Spinal cord (tissue), 10 donors: ENCODE results near the gene DENND2A. TPM values are rescaled to one million over a fixed set of nuclear protein-coding genes. Genes with fewer than 3 reads are reported as not detected.
"Not testable (repeated sequence)": the region's sequence is repeated elsewhere in the genome, so short reads cannot be mapped to it uniquely, and the experiment has no call there.

Experiments used
- DNase-seq, 6 donors: peaks; one replicate each; pipeline versions ENCODE4 v3.0.0 to v3.0.0-alpha.2; 2013 to 2015; ENCODE audit warnings: low spot score in 6 of 6, low read depth in 4 of 6
- H3K27ac ChIP-seq: one replicate; pipeline ENCODE4 v1.5.1; 2013; ENCODE audit warnings: low read depth, low read length, control low read depth
- H3K27me3 ChIP-seq: one replicate; pipeline ENCODE4 v1.6.1; 2013; ENCODE audit warnings: low read length; ENCODE audit not compliant: control insufficient read depth, insufficient read depth
- H3K36me3 ChIP-seq: one replicate; pipeline ENCODE4 v1.6.1; 2013; ENCODE audit warnings: low read length; ENCODE audit not compliant: control insufficient read depth, insufficient read depth
- H3K4me1 ChIP-seq: one replicate; pipeline ENCODE4 v1.6.1; 2013; ENCODE audit warnings: low read length; ENCODE audit not compliant: control insufficient read depth, insufficient read depth
- H3K4me3 ChIP-seq: one replicate; pipeline ENCODE4 v1.5.1; 2013; ENCODE audit warnings: low read depth, low read length, control low read depth
- H3K9me3 ChIP-seq: one replicate; pipeline ENCODE4 v1.6.1; 2013; ENCODE audit warnings: low read length; ENCODE audit not compliant: control insufficient read depth, insufficient read depth
- WGBS: methylation state at CpG from one replicate; pipeline ENCODE4 v1.1.5; 2013; ENCODE audit warnings: missing lambda C conversion rate; ENCODE audit not compliant: insufficient coverage; 5-methylcytosine and 5-hydroxymethylcytosine counted together
- polyA plus RNA-seq, 2 donors: library from polyadenylated mRNA; unstranded; fragments of 120-200 nt; gene quantifications; one replicate each; pipeline ENCODE4 v1.2.1, GENCODE V29; 2013; ENCODE audit not compliant: insufficient read length in 2 of 2
- total RNA-seq, 2 donors: library from RNA; depleted of rRNA in 1 of 2; stranded (reverse); fragments of 120-200 nt in 1 of 2; fragments of >200 nt in 1 of 2; gene quantifications; one replicate each; pipeline versions ENCODE4 v1.2.3 to v1.2.4, GENCODE V29; 2013 to 2014
- donor health status: healthy.

The DENND2A gene
- total and polyA plus RNA-seq, 4 donors: 23.7 to 51.9 (median 39.0) TPM

DNA sequence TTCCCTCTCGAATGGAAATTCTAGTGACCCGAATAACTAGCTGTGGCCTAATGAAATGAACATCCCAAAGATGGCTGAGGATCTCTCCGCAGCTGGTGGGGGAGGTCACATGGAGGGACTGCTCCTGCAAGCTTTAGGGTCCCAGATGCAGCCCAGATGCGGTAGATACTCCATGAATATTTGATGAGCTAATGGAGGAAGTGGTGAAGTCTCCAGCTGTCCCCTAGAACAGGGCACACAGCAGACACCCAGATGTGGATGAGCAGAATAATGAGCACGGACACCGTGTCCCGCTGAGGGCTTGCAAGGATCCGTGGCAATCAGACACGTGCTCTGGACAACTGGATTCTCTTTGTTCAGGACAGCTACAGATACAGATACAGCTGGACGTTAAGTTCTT, 59.2 kb downstream of the DENND2A start:
- Histone ChIP-seq H3K4me1 (peaks cover 5% of the 10 kb centered on the region), H3K4me3 (no peak overlapping the region), H3K27me3 (no peaks in the 10 kb centered on the region), H3K36me3 (peaks cover 61% of the 10 kb centered on the region), H3K27ac (peak overlapping the region; percentile 47), H3K9me3 (no peaks in the 10 kb centered on the region)
- peak in 2 of 6 donors; percentile 9 to 42 for DNase-seq
- whole genome bisulfite sequencing: 63% methylated on average over 10 of the region's 10 CpGs

DNA sequence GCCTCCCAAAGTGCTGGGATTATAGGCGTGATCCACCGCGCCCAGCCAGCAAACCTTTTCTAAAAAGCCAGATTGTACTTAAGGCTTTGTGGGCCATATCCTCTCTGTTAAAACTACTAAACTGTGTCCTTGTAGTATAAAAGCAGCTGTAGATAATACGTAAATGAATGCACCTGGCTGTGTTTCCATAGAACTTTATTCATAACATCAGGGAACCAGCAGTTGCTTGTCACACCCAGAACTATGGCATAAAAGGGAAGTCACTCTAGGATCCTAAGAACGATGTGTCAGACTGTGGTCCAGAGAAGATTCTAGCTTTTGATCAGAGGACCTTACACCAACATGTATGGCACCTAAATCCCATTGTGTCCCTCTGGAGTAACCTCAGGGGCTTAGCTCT, 63.0 kb downstream of the DENND2A start:
- DNase-seq: no peak

DNA sequence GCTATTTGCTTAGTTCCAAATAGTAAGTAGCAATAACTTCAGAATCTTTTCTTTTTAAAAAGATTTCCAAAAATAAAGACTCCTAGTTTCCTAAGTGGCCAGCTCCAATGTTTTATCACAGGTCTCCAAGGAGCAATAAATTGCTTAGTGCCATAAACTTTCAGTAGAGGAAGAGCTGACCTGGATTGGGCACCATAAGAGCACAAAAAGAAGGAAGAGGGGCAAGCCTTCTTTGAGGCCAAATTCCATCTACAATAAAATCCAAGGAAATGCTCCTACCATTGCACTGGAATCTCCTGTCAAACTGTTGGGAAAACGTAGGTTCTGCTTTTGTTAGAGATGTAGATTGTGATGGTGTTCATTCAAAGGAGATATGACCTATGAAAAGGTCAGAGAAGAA, 64.0 kb downstream of the DENND2A start:
- Histone ChIP-seq H3K9me3 (no peaks in the 10 kb centered on the region), H3K36me3 (peaks cover 47% of the 10 kb centered on the region), H3K4me3 (no peak overlapping the region), H3K27me3 (no peaks in the 10 kb centered on the region), H3K27ac (no peak overlapping the region), H3K4me1 (peaks cover 5% of the 10 kb centered on the region)
- no peak for DNase-seq
- 50% methylated on average over 1 of the region's 1 CpG for WGBS

More for the DNA sequence above, 63.0 kb downstream of the DENND2A start:
- no peak overlapping the region for H3K4me3 ChIP-seq
- WGBS: 100% methylated on average over 1 of the region's 5 CpGs
- H3K4me1 ChIP-seq: peaks cover 5% of the 10 kb centered on the region
- no peak overlapping the region for H3K27ac ChIP-seq
- H3K27me3 ChIP-seq: no peaks in the 10 kb centered on the region
- H3K36me3 ChIP-seq: peaks cover 46% of the 10 kb centered on the region
- H3K9me3 ChIP-seq: no peaks in the 10 kb centered on the region

DNA sequence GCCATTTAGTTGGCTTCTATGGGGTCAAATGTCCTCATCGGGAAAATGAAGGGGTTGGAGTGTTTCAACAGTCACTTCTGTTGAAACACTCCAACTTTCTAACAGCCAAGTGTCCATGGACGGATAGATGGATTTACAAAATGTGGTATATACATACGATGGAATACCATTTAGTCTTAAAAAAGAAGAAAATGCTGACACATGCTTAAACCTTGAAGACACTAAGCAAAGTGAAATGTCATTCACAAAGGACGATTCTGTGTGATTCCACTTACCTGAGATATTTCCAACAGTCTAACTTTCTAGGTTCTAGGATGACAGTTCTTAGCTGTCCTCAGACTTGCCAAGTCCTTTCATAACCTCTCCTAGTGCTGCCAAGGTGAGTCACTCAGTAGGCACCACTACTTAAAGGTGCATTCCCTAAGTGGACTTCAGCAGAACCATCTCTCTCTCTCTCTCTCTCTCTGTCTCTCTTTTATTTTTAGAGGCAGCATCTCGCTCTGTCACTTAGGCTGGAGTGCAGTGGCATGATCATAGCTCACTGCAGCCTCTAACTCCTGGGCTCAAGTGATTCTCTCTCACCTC, 69.0 kb downstream of the DENND2A start:
- WGBS: 94% methylated on average over 2 of the region's 5 CpGs
- peaks cover 9% of the 10 kb centered on the region for H3K4me1 ChIP-seq
- H3K27ac ChIP-seq: no peak overlapping the region
- H3K9me3 ChIP-seq: no peaks in the 10 kb centered on the region
- no peak for DNase-seq
- H3K4me3 ChIP-seq: no peak overlapping the region
- H3K36me3 ChIP-seq: peaks cover 66% of the 10 kb centered on the region
- no peaks in the 10 kb centered on the region for H3K27me3 ChIP-seq

DNA sequence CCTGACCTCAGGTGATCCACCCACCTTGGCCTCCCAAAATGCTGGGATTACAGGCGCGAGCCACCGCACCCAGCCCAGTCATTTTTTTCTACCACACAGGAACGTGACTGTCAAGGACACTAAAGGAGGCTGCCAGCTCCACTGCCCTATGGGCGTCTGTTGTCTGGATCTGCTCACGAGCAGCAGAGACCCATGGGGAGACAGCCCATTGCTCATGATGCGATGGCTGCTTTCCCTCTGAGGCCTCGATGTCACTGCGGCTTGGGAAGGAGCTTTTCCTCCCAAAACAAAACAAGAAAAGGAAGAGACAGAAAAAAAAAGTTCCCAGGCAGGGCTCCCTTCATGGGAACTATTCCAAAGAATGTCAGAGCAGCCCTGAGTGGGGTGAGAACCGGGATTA, 70.5 kb downstream of the DENND2A start:
- H3K4me3 ChIP-seq: no peak overlapping the region
- no peak overlapping the region for H3K27ac ChIP-seq
- peaks cover 71% of the 10 kb centered on the region for H3K36me3 ChIP-seq
- DNase-seq: no peak
- no peaks in the 10 kb centered on the region for H3K9me3 ChIP-seq
- peaks cover 9% of the 10 kb centered on the region for H3K4me1 ChIP-seq
- WGBS: 90% methylated on average over 9 of the region's 10 CpGs
- H3K27me3 ChIP-seq: no peaks in the 10 kb centered on the region

DNA sequence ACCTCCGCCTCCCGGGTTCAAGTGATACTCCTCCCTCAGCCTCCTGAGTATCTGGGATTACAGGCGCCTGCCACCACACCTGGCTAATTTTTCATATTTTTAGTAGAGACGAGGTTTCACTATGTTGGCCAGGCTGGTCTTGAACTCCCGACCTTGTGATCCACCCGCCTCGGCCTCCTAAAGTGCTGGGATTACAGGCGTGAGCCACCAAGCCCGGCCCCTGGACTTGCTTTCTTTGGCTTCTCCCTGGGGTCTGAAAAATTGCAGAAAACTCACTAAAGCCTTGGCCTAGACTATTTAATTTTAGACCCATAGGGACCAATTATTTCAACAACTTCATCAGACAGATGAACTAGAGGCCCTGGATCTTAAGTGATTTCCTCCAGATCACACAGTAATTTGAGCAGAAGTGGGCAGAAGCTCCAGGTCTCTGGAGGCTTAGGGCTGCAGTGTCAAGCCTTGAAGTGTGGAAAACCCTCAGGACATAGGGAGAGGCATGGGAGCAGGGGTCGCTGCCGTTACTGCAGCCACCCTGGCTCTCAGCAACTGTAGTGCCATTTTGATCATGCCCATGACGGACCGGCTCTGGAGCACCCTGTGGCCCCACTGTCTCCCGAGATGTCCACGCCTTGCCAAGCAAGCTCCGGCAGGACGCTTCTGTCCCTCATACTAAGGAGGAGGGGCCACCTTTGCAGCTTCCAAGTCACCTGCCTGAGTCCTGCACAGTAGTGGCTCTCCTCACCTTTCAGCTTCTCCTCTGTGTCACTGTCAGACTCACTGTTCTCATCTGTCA, 72.4 kb downstream of the DENND2A start:
- WGBS: 87% methylated on average over 14 of the region's 17 CpGs
- Histone ChIP-seq H3K36me3 (peaks cover 65% of the 10 kb centered on the region), H3K27me3 (no peaks in the 10 kb centered on the region), H3K4me3 (no peak overlapping the region), H3K9me3 (no peaks in the 10 kb centered on the region), H3K27ac (no peak overlapping the region), H3K4me1 (peaks cover 21% of the 10 kb centered on the region)
- no peak for DNase-seq

DNA sequence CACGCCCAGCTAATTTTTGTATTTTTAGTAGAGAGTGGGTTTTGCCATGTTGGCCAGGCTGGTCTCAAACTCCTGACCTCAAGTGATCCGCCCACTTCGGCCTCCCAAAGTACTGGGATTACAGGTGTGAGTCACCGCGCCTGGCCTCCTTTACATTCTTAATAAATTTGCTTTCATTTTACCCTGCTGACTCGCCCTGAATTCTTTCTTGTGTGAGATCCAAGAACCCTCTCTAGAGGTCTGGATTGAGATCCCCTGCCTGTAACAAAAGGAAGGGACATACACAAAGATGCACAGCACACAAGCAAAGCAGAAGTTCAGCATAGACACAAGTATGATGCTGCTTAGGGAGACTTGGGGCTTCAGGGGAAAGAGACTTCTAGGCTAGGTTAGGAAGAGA, 74.4 kb downstream of the DENND2A start:
- H3K9me3 ChIP-seq, H3K27me3 ChIP-seq, H3K27ac ChIP-seq, DNase-seq, H3K4me3 ChIP-seq: not testable (repeated sequence)
- Histone ChIP-seq H3K36me3 (peaks cover 60% of the 10 kb centered on the region), H3K4me1 (peaks cover 27% of the 10 kb centered on the region)
- 80% methylated on average over 1 of the region's 6 CpGs for WGBS

DNA sequence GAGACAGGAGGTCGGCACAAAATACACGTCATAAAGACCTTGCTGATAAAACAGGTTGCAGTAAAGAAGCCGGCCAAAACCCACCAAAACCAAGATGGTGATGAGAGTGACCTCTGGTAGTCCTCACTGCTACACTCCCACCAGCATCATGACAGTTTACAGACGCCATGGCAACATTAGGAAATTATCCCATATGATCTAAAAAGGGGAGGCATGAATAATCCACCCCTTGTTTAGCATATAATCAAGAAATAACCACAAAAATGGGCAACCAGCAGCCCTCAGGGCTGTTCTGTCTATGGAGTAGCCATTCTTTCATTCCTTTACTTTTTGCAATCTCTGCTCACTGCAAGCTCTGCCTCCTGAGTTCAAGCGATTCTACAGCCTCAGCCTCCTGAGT, 74.9 kb downstream of the DENND2A start:
- H3K36me3 ChIP-seq: peaks cover 59% of the 10 kb centered on the region
- H3K27ac ChIP-seq, H3K9me3 ChIP-seq, H3K4me3 ChIP-seq, H3K27me3 ChIP-seq, DNase-seq: not testable (repeated sequence)
- 84% methylated on average over 3 of the region's 5 CpGs for WGBS
- H3K4me1 ChIP-seq: peaks cover 27% of the 10 kb centered on the region

DNA sequence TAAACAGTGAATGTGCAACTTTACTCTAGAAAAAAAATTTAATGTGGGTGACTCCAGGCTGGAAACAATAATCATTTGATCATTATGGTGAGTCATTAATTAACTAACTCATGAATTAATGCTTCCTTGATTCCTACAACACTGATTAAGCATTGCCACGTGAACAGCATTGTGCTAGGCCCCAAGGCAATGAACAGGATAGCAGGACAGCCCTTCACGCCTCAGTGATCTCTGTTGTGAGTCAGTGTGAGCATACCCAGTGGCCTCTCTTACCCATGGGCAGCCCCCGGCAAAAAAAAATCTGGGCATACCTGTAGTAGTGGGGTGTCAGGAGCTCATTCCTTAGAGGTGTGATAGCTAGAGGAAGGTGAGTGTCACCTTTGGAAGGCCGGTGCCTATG, 76.0 kb downstream of the DENND2A start:
- Histone ChIP-seq H3K4me1 (peaks cover 27% of the 10 kb centered on the region), H3K9me3 (no peaks in the 10 kb centered on the region), H3K27me3 (no peaks in the 10 kb centered on the region), H3K36me3 (peaks cover 57% of the 10 kb centered on the region), H3K4me3 (no peak overlapping the region), H3K27ac (no peak overlapping the region)
- peak in 1 of 6 donors; percentile 34 for DNase-seq
- WGBS: 57% methylated on average over 3 of the region's 4 CpGs
